Liver (tissue), 6 donors: ENCODE measurements around the gene LRRC40. TPM values are rescaled to one million over a fixed set of nuclear protein-coding genes. Genes with fewer than 3 reads are reported as not detected.

Experiments
- GABPA ChIP-seq, 2 donors: IDR thresholded peaks in 1 of 2; conservative IDR thresholded peaks in 1 of 2; 2 replicates each; pipeline ENCODE4 v1.6.1; 2016; ENCODE audit warnings: antibody characterized with exemption in 2 of 2, mild to moderate bottlenecking in 1 of 2, moderate library complexity in 1 of 2
- RXRA ChIP-seq, 2 donors: IDR thresholded peaks; 2 replicates each; pipeline ENCODE4 v1.6.1; 2017 to 2018; ENCODE audit warnings: antibody characterized with exemption in 2 of 2, mild to moderate bottlenecking in 1 of 2
- SP1 ChIP-seq: IDR thresholded peaks from 2 replicates; pipeline ENCODE4 v1.6.1; 2018; ENCODE audit warnings: antibody characterized with exemption, mild to moderate bottlenecking
- TAF1 ChIP-seq: conservative IDR thresholded peaks from 2 replicates; pipeline ENCODE4 v1.6.1; 2016; ENCODE audit warnings: antibody characterized with exemption, mild to moderate bottlenecking
- polyA plus RNA-seq, 2 donors: library from polyadenylated mRNA; stranded (reverse) in 1 of 2; unstranded in 1 of 2; fragments of 200-250 nt in 1 of 2; fragments of >200 nt in 1 of 2; fragmentation: Nextera tagmentation in 1 of 2; extraction: Ambion mirVana in 1 of 2; gene quantifications; one replicate each; pipeline versions ENCODE4 v1.2.1 to v1.2.3, GENCODE V29; 2013 to 2015
- small RNA-seq: library from RNA; depleted of rRNA; stranded (forward); fragments of <200 nt; gene quantifications from one replicate; pipeline ENCODE3, GENCODE V24; 2014
- total RNA-seq, 2 donors: library from RNA; depleted of rRNA; stranded (reverse); fragments of >200 nt; gene quantifications; one replicate each; pipeline ENCODE4 v1.2.3, GENCODE V29; 2014
- TF ChIP-seq, protein P1 (sequence below): fragments of 150-350 bp; IDR thresholded peaks from 2 replicates; pipeline ENCODE4 v1.5.1; 2017; ENCODE audit warnings: improper control_type of control experiment, low read depth, low read length; ENCODE audit not compliant: missing input control
- TF ChIP-seq, protein P2 (sequence below): IDR thresholded peaks from 2 replicates; pipeline ENCODE4 v1.6.1; 2016; ENCODE audit warnings: antibody characterized with exemption
- donor health status: healthy.
- donor health status: healthy.
- donor health status: healthy.

LRRC40 gene
- total and polyA plus RNA-seq, 4 donors = 6.6 to 15.8 (median 10.6) TPM

DNA sequence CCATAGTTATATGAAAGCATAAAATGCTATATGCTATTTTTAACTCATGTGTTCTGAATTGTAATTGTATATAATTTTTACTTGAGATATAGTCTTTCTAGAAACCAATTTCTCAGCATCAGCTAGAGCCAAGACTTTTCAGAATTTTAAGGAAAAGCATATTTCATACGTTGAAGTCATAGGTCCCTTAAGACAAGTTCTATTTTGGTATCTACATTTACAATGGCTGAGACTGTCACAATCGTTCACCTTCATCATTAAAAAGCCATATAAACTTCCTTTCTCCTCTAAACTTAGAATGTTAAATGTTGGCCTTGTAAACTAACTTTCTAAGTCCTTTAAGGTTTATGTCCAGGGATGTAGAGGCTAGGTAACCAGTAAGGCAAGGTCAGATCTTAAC is 104.1 kb downstream of the LRRC40 start (continued):
- TF ChIP-seq, protein P1, sequence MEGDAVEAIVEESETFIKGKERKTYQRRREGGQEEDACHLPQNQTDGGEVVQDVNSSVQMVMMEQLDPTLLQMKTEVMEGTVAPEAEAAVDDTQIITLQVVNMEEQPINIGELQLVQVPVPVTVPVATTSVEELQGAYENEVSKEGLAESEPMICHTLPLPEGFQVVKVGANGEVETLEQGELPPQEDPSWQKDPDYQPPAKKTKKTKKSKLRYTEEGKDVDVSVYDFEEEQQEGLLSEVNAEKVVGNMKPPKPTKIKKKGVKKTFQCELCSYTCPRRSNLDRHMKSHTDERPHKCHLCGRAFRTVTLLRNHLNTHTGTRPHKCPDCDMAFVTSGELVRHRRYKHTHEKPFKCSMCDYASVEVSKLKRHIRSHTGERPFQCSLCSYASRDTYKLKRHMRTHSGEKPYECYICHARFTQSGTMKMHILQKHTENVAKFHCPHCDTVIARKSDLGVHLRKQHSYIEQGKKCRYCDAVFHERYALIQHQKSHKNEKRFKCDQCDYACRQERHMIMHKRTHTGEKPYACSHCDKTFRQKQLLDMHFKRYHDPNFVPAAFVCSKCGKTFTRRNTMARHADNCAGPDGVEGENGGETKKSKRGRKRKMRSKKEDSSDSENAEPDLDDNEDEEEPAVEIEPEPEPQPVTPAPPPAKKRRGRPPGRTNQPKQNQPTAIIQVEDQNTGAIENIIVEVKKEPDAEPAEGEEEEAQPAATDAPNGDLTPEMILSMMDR = no peak
- TF ChIP-seq SP1 (no peak), RXRA (IDR thresholded peaks at IDR 0.05) (no peak), TAF1 (no peak), GABPA (IDR thresholded peaks at IDR 0.05 in 1 of 2, conservative IDR thresholded peaks at IDR 0.05 in 1 of 2) (no peak)
- TF ChIP-seq, protein P2, sequence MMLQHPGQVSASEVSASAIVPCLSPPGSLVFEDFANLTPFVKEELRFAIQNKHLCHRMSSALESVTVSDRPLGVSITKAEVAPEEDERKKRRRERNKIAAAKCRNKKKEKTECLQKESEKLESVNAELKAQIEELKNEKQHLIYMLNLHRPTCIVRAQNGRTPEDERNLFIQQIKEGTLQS = no peak

Small RNAs within 50 kb of the gene (small RNA-seq; reads per million reads assigned to genes)
- gene RN7SL242P = not detected

Other genes with a start within 250 kb of the LRRC40 start
- 100 to 1,000 TPM in 1 of 2 donors, 10 to 100 TPM in 1; 64.1 to 129 TPM for gene SRSF11, start 15.8 kb upstream of the LRRC40 start, total RNA-seq
- gene SRSF11, start 15.8 kb upstream of the LRRC40 start, polyA plus RNA-seq = 100 to 1,000 TPM in 1 of 2 donors, 10 to 100 TPM in 1; 36.8 to 130 TPM
- 10 to 100 TPM; 11.6 to 14.1 TPM for gene ANKRD13C, start 149.1 kb upstream of the LRRC40 start, total RNA-seq
- 1 to 10 TPM; 3.3 to 4.9 TPM for gene ANKRD13C, start 149.1 kb upstream of the LRRC40 start, polyA plus RNA-seq
- gene CTH, start 205.7 kb upstream of the LRRC40 start, total RNA-seq = 10 to 100 TPM in 1 of 2 donors, 1 to 10 TPM in 1; 8.9 to 40.7 TPM
- gene CTH, start 205.7 kb upstream of the LRRC40 start, polyA plus RNA-seq = 10 to 100 TPM; 49.0 to 49.4 TPM